Stimulated activated naive CD8-positive, alpha-beta T cell treated with anti-CD3 and anti-CD28 coated beads, Interleukin-15, amount 100 ng/mL, for 72 hours (primary cell): ENCODE results near the gene OCLN.
"Not testable (repeated sequence)": the region's sequence is repeated elsewhere in the genome, so short reads cannot be mapped to it uniquely, and the experiment has no call there.

Experiments
- ATAC-seq: fragments of 150-1000 bp; cut with Tn5 transposase; 2 replicates; pipeline ENCODE4 v1.10.0; 2021; ENCODE audit warnings: mild to moderate bottlenecking, moderate library complexity
- DNase-seq, 2 donors: peaks; one replicate each; pipeline ENCODE4 v3.0.0; 2021 to 2022
- H3K27ac Mint-ChIP-seq, 2 donors: one replicate each; pipeline ENCODE4 v1.8.0; 2022; ENCODE audit warnings: mild to moderate bottlenecking in 2 of 2, mixed read lengths in 2 of 2, moderate library complexity in 2 of 2
- H3K27me3 Mint-ChIP-seq: one replicate; pipeline ENCODE4 v1.8.0; 2022; ENCODE audit warnings: mixed read lengths
- H3K4me1 Mint-ChIP-seq: one replicate; pipeline ENCODE4 v1.8.0; 2022; ENCODE audit warnings: mild to moderate bottlenecking, mixed read lengths
- H3K4me3 Mint-ChIP-seq, 2 donors: one replicate each; pipeline ENCODE4 v1.8.0; 2022; ENCODE audit warnings: mild to moderate bottlenecking in 2 of 2, mixed read lengths in 2 of 2, moderate library complexity in 1 of 2
- H3K9me3 Mint-ChIP-seq, 2 donors: one replicate each; pipeline ENCODE4 v1.8.0; 2022; ENCODE audit warnings: mixed read lengths in 2 of 2

OCLN gene

GRCh38 chr5:69537911-69538310 lies 45.3 kb downstream of the OCLN start:
- H3K9me3 Mint-ChIP-seq, H3K27ac Mint-ChIP-seq, ATAC-seq, H3K4me1 Mint-ChIP-seq, H3K27me3 Mint-ChIP-seq, DNase-seq, H3K4me3 Mint-ChIP-seq: not testable (repeated sequence)

- not testable (repeated sequence) for ATAC-seq, H3K4me1 Mint-ChIP-seq, H3K9me3 Mint-ChIP-seq, DNase-seq, H3K27me3 Mint-ChIP-seq, H3K4me3 Mint-ChIP-seq, H3K27ac Mint-ChIP-seq
These were observed 46.1 kb downstream of the OCLN start for GRCh38 chr5:69538735-69539134.

- not testable (repeated sequence) for H3K9me3 Mint-ChIP-seq, H3K27ac Mint-ChIP-seq, ATAC-seq, H3K27me3 Mint-ChIP-seq, DNase-seq, H3K4me1 Mint-ChIP-seq, H3K4me3 Mint-ChIP-seq
These were observed 48.8 kb downstream of the OCLN start for GRCh38 chr5:69541347-69541746.

GRCh38 chr5:69542838-69543618 lies 50.4 kb downstream of the OCLN start:
- not testable (repeated sequence) for H3K27ac Mint-ChIP-seq, H3K27me3 Mint-ChIP-seq, H3K9me3 Mint-ChIP-seq, ATAC-seq, H3K4me1 Mint-ChIP-seq, DNase-seq, H3K4me3 Mint-ChIP-seq

GRCh38 chr5:69544602-69545001 lies 52.0 kb downstream of the OCLN start:
- H3K4me3 Mint-ChIP-seq, result not testable (repeated sequence)

GRCh38 chr5:69559908-69560330 lies 67.3 kb downstream of the OCLN start, which contains the start of gene GTF2H2C:
Gene GTF2H2C (plus strand): TSS chr5:69560191. CDS start chr5:69565133, 4,942 bp downstream.
- not testable (repeated sequence) for H3K9me3 Mint-ChIP-seq, H3K4me1 Mint-ChIP-seq, H3K27me3 Mint-ChIP-seq
- Mint-ChIP-seq H3K4me3 (peak within 1 kb of the TSS; percentile 89 to 98), H3K27ac (peak within 1 kb of the TSS; percentile 88 to 99)
- DNase-seq (peak; percentile 74 to 83), ATAC-seq (peak; percentile 100)

More at GRCh38 chr5:69544602-69545001, 52.0 kb downstream of the OCLN start:
- H3K9me3 Mint-ChIP-seq, H3K27me3 Mint-ChIP-seq, ATAC-seq, DNase-seq, H3K27ac Mint-ChIP-seq, H3K4me1 Mint-ChIP-seq: not testable (repeated sequence)

GRCh38 chr5:69560587-69561431 lies 68.2 kb downstream of the OCLN start:
- DNase-seq, H3K4me1 Mint-ChIP-seq, H3K9me3 Mint-ChIP-seq, H3K27ac Mint-ChIP-seq, ATAC-seq, H3K27me3 Mint-ChIP-seq: not testable (repeated sequence)
- H3K4me3 Mint-ChIP-seq, result peak overlapping the region; percentile 62 to 66

GRCh38 chr5:69566172-69566571 lies 73.6 kb downstream of the OCLN start:
- DNase-seq, H3K4me3 Mint-ChIP-seq, ATAC-seq, H3K9me3 Mint-ChIP-seq, H3K27me3 Mint-ChIP-seq, H3K4me1 Mint-ChIP-seq: not testable (repeated sequence)
- peak overlapping the region in 1 of 2 donors; percentile 25 for H3K27ac Mint-ChIP-seq

- not testable (repeated sequence) for DNase-seq, H3K27me3 Mint-ChIP-seq, H3K4me3 Mint-ChIP-seq, ATAC-seq, H3K4me1 Mint-ChIP-seq, H3K27ac Mint-ChIP-seq, H3K9me3 Mint-ChIP-seq
These were observed 75.5 kb downstream of the OCLN start for GRCh38 chr5:69568072-69568471.

- H3K4me1 Mint-ChIP-seq, H3K27me3 Mint-ChIP-seq, H3K9me3 Mint-ChIP-seq, ATAC-seq, DNase-seq, H3K4me3 Mint-ChIP-seq, H3K27ac Mint-ChIP-seq: not testable (repeated sequence)
These were observed 90.8 kb downstream of the OCLN start for GRCh38 chr5:69583356-69583755.

- not testable (repeated sequence) for H3K9me3 Mint-ChIP-seq, ATAC-seq, H3K27me3 Mint-ChIP-seq, H3K4me1 Mint-ChIP-seq, H3K27ac Mint-ChIP-seq, DNase-seq, H3K4me3 Mint-ChIP-seq
These were observed 103.7 kb downstream of the OCLN start for GRCh38 chr5:69596114-69596840.

- not testable (repeated sequence) for H3K4me3 Mint-ChIP-seq, DNase-seq, H3K27ac Mint-ChIP-seq, H3K27me3 Mint-ChIP-seq, H3K9me3 Mint-ChIP-seq, ATAC-seq, H3K4me1 Mint-ChIP-seq
These were observed 109.4 kb downstream of the OCLN start for GRCh38 chr5:69601947-69602346.

GRCh38 chr5:69606839-69607238 lies 114.2 kb downstream of the OCLN start:
- H3K27me3 Mint-ChIP-seq, H3K27ac Mint-ChIP-seq, H3K4me3 Mint-ChIP-seq, H3K9me3 Mint-ChIP-seq, ATAC-seq, DNase-seq, H3K4me1 Mint-ChIP-seq: not testable (repeated sequence)
